ENCODE data around the gene STIL. TPM values are rescaled to one million over a fixed set of nuclear protein-coding genes. Genes with fewer than 3 reads are reported as not detected.
A peak's percentile ranks its signal among the peaks of the same experiment; 100 is the strongest.

STIL gene
- total and polyA plus RNA-seq, 2 donors (not counting 3 experiments of a cell fraction or from before 2014, with no cell fraction given): 10.3 to 28.1 TPM

DNA sequence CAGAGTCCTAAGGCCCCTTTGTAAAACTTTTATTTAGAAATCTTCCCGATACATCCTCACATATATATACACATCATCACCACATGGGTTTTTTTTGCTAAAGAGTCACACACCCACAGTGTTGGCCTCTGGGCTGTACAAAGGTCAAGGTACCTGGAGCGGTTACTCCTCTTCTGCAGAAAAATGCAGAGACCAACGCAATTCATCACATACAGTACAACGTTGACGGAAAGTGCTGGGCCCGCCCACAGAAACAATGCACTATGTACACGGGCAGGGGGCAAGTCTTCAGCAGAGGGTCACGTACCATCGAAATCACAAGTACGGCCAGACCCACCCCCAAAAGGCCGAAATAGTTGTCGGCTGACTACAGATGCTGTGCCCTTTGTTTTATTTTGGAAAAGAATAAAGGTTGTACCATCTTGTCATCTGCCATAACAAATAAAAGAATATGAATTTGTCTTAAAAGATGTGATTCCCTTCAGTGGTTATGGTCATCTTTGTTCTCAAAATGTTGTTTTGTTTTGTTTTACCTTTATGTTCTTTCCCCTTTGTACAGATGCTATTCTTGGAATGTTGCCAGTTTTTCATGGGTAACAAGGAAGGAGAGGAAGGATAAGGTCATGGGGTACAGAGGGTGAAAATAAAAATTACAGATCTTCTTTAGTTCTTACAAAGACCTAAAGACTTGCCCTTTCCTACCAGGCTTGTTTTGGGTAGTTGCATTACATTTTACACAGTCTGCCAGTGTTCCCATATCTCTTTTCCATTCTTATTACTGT is 97.5 kb downstream of the STIL start:
- Histone ChIP-seq H2AFZ (ENCODE audit: low read depth, low read length) (no peak overlapping the region), H3K27ac (ENCODE audit: insufficient read depth, low read depth, low read length) (no peak overlapping the region), H3K4me2 (ENCODE audit: insufficient read depth, low read length) (peak overlapping the region; percentile 34), H3K4me3 (replicated peaks in 1 of 3; ENCODE audit: insufficient read depth in 1 of 3, low read depth in 1 of 3, low read length in 3 of 3) (no peak overlapping the region), H4K20me1 (replicated peaks; ENCODE audit: control insufficient read depth, extremely low read depth, insufficient read depth, low read length) (no peaks in the 10 kb centered on the region), H3K79me2 (ENCODE audit: control insufficient read depth, insufficient read depth, low read length) (no peaks in the 10 kb centered on the region), H3K9me1 (replicated peaks; ENCODE audit: control insufficient read depth, extremely low read depth, insufficient read depth, low read length) (no peaks in the 10 kb centered on the region), H3K4me1 (ENCODE audit: control insufficient read depth, extremely low read depth, insufficient read depth, low read length) (peaks cover 39% of the 10 kb centered on the region), H3K36me3 (ENCODE audit: control insufficient read depth in 2 of 2, extremely low read depth in 1 of 2, insufficient read depth in 2 of 2, low read length in 2 of 2) (peaks cover 6 to 33% of the 10 kb centered on the region in 2 experiments), H3K27me3 (ENCODE audit: control insufficient read depth in 2 of 2, insufficient read depth in 2 of 2, low read length in 2 of 2) (no peaks in the 10 kb centered on the region), H3K9me3 (replicated peaks; ENCODE audit: control insufficient read depth, insufficient read depth, low read length) (no peaks in the 10 kb centered on the region), H3K9ac (replicated peaks; ENCODE audit: extremely low read depth, insufficient read depth, low read length) (no peak overlapping the region)
- ChIA-PET CTCF (interaction anchor here (1.6 kb wide), 1 partner anchor 47 kb away, joined by 4 read pairs; no protein-coding TSS in a partner anchor), POLR2A (no interaction called here)
- DNase-seq (ENCODE audit: low read depth, low spot score) (peak; percentile 58), FAIRE-seq (peak; percentile 83)
- BruUV-seq (replicated peaks): TSS peak; percentile 13
- intact Hi-C loops (cut with micrococcal nuclease) (no loop called here), dilution Hi-C loops (cut with MboI; ENCODE audit: extremely low pct_ligation_motif_present, low sequenced_read_pairs) (no loop called here)
- TF ChIP-seq MAX (IDR thresholded peaks at IDR 0.05; ENCODE audit: insufficient read depth, insufficient read length) (no peak), EZH2 (IDR thresholded peaks at IDR 0.05; ENCODE audit: borderline replicate concordance, low read depth, low read length, severe bottlenecking) (no peak), FOS (IDR thresholded peaks at IDR 0.05; ENCODE audit: borderline replicate concordance, insufficient read depth, low read length) (no peak), POLR2A (IDR thresholded peaks at IDR 0.05; ENCODE audit: low read depth, low read length) (no peak), GATA2 (IDR thresholded peaks at IDR 0.05; ENCODE audit: insufficient read depth, insufficient read length, low read depth, low read length) (no peak), POLR2AphosphoS5 (IDR thresholded peaks at IDR 0.05; ENCODE audit: insufficient read depth, low read depth, low read length) (no peak), MYC (IDR thresholded peaks at IDR 0.05; ENCODE audit: low read depth, low read length) (no peak), JUN (IDR thresholded peaks at IDR 0.05; ENCODE audit: borderline replicate concordance, insufficient read depth, insufficient read length, low read depth) (no peak)
- TF ChIP-seq, protein P1, sequence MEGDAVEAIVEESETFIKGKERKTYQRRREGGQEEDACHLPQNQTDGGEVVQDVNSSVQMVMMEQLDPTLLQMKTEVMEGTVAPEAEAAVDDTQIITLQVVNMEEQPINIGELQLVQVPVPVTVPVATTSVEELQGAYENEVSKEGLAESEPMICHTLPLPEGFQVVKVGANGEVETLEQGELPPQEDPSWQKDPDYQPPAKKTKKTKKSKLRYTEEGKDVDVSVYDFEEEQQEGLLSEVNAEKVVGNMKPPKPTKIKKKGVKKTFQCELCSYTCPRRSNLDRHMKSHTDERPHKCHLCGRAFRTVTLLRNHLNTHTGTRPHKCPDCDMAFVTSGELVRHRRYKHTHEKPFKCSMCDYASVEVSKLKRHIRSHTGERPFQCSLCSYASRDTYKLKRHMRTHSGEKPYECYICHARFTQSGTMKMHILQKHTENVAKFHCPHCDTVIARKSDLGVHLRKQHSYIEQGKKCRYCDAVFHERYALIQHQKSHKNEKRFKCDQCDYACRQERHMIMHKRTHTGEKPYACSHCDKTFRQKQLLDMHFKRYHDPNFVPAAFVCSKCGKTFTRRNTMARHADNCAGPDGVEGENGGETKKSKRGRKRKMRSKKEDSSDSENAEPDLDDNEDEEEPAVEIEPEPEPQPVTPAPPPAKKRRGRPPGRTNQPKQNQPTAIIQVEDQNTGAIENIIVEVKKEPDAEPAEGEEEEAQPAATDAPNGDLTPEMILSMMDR (IDR thresholded peaks at IDR 0.05; ENCODE audit: extremely low read depth in 1 of 2, insufficient read depth in 1 of 2, low read depth in 1 of 2, low read length in 2 of 2): no peak
